Thyroid gland (tissue), 4 donors: ENCODE measurements around the gene SYT9.

Source experiments
- POLR2A ChIP-seq, 2 donors: fragments of 450-650 bp; IDR thresholded peaks; one replicate each; pipeline ENCODE4 v1.6.1; 2017; ENCODE audit warnings: antibody characterized with exemption in 2 of 2, mild to moderate bottlenecking in 2 of 2, moderate library complexity in 1 of 2
- TF ChIP-seq, protein P1 (sequence below), 6 experiments: fragments of 200-600 bp in 3 of 6; fragments of 450-650 bp in 3 of 6; sonication (generic) in 3 of 6; IDR thresholded peaks; one replicate each; pipeline ENCODE4 v1.5.1; 2016 to 2019; ENCODE audit warnings: antibody characterized with exemption in 6 of 6, mild to moderate bottlenecking in 2 of 6, inconsistent platforms in 1 of 6, moderate library complexity in 1 of 6

DNA sequence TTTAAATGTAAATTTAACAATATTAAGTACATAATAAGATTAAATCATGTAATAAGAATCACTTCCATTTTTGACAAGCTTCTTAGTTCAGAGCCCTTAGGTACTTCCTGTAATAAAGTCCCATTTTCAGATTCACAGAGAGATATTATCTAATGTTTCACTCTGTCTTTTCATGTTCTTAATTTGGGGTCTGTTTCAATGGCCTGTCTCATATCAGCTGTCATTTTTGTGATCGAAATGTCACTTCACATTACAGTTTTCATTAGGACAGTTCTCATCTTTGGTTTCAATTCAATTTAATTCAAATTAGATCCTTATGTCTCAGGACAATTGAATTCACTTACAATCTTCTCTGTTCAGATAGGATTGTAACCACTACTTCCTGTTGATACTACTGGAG lies 211.0 kb downstream of the SYT9 start:
- TF ChIP-seq, protein P1, sequence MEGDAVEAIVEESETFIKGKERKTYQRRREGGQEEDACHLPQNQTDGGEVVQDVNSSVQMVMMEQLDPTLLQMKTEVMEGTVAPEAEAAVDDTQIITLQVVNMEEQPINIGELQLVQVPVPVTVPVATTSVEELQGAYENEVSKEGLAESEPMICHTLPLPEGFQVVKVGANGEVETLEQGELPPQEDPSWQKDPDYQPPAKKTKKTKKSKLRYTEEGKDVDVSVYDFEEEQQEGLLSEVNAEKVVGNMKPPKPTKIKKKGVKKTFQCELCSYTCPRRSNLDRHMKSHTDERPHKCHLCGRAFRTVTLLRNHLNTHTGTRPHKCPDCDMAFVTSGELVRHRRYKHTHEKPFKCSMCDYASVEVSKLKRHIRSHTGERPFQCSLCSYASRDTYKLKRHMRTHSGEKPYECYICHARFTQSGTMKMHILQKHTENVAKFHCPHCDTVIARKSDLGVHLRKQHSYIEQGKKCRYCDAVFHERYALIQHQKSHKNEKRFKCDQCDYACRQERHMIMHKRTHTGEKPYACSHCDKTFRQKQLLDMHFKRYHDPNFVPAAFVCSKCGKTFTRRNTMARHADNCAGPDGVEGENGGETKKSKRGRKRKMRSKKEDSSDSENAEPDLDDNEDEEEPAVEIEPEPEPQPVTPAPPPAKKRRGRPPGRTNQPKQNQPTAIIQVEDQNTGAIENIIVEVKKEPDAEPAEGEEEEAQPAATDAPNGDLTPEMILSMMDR (IDR thresholded peaks at IDR 0.05) = no peak
- no peak for TF ChIP-seq POLR2A (IDR thresholded peaks at IDR 0.05)
